Astrocyte (in vitro differentiated cells and primary cell): ENCODE measurements around the gene DDAH1. TPM values are rescaled to one million over a fixed set of nuclear protein-coding genes. Genes with fewer than 3 reads are reported as not detected.

Experiments
- DNase-seq: peaks from one replicate; pipeline ENCODE4 v3.0.0-alpha.2; 2010; ENCODE audit warnings: low read depth
- FAIRE-seq: peaks from 2 replicates; lab custom pipeline; 2011; peaks lifted over from hg19 to GRCh38; lab: Jason Lieb, UNC
- H2AFZ ChIP-seq: 2 replicates; pipeline ENCODE4 v1.6.0; 2012; ENCODE audit warnings: low read depth, low read length, inconsistent platforms
- H3K27ac ChIP-seq: 2 replicates; pipeline ENCODE4 v1.5.1; 2011; ENCODE audit warnings: low read depth, low read length, inconsistent platforms
- H3K27me3 ChIP-seq: 2 replicates; pipeline ENCODE4 v1.6.0; 2011; ENCODE audit warnings: low read length, inconsistent platforms; ENCODE audit not compliant: insufficient read depth
- H3K36me3 ChIP-seq: 2 replicates; pipeline ENCODE4 v1.5.1; 2011; ENCODE audit warnings: low read length, inconsistent platforms; ENCODE audit not compliant: insufficient read depth
- H3K4me1 ChIP-seq: 2 replicates; pipeline ENCODE4 v1.5.1; 2011; ENCODE audit warnings: low read length, inconsistent platforms; ENCODE audit not compliant: insufficient read depth
- H3K4me2 ChIP-seq: 2 replicates; pipeline ENCODE4 v1.6.0; 2012; ENCODE audit warnings: low read length, inconsistent platforms
- H3K4me3 ChIP-seq: 2 replicates; pipeline ENCODE4 v1.5.1; 2011; ENCODE audit warnings: low read depth, mild to moderate bottlenecking, low read length, inconsistent platforms; ENCODE audit not compliant: insufficient read depth
- H3K79me2 ChIP-seq: 2 replicates; pipeline ENCODE4 v1.6.0; 2012; ENCODE audit warnings: mild to moderate bottlenecking, low read length, inconsistent platforms; ENCODE audit not compliant: insufficient read depth
- H3K9ac ChIP-seq: 2 replicates; pipeline ENCODE4 v1.6.0; 2012; ENCODE audit warnings: mild to moderate bottlenecking, low read length, inconsistent platforms
- H3K9me3 ChIP-seq: 2 replicates; pipeline ENCODE4 v1.5.1; 2012; ENCODE audit warnings: low read depth, mild to moderate bottlenecking, low read length, inconsistent platforms; ENCODE audit not compliant: insufficient read depth
- H4K20me1 ChIP-seq: 2 replicates; pipeline ENCODE4 v1.6.0; 2012; ENCODE audit warnings: low read length, inconsistent platforms; ENCODE audit not compliant: insufficient read depth
- H3K27ac Mint-ChIP-seq: one replicate; pipeline ENCODE4 v1.8.0; 2021; ENCODE audit warnings: mild to moderate bottlenecking, mixed read lengths; ENCODE audit not compliant: unreplicated experiment
- H3K27me3 Mint-ChIP-seq: one replicate; pipeline ENCODE4 v1.8.0; 2021; ENCODE audit warnings: low read depth, mixed read lengths; ENCODE audit not compliant: unreplicated experiment
- H3K36me3 Mint-ChIP-seq: one replicate; pipeline ENCODE4 v1.8.0; 2021; ENCODE audit warnings: low read depth, mixed read lengths; ENCODE audit not compliant: unreplicated experiment
- H3K4me1 Mint-ChIP-seq: one replicate; pipeline ENCODE4 v1.8.0; 2021; ENCODE audit warnings: low read depth, mixed read lengths; ENCODE audit not compliant: unreplicated experiment
- H3K4me3 Mint-ChIP-seq: one replicate; pipeline ENCODE4 v1.8.0; 2021; ENCODE audit warnings: mild to moderate bottlenecking, moderate library complexity, mixed read lengths; ENCODE audit not compliant: unreplicated experiment
- H3K9me3 Mint-ChIP-seq: one replicate; pipeline ENCODE4 v1.8.0; 2021; ENCODE audit warnings: mild to moderate bottlenecking, mixed read lengths; ENCODE audit not compliant: unreplicated experiment
- EZH2 ChIP-seq: IDR thresholded peaks from 2 replicates; pipeline ENCODE4 v1.6.1; 2012; ENCODE audit warnings: mild to moderate bottlenecking, low read length, inconsistent platforms; ENCODE audit not compliant: insufficient read depth
- total RNA-seq: library from RNA; stranded (reverse); gene quantifications from 2 replicates; pipeline ENCODE4 v1.2.1, GENCODE V29; 2021
- TF ChIP-seq, protein P1 (sequence below): IDR thresholded peaks from 2 replicates; pipeline ENCODE4 v1.5.1; 2011; ENCODE audit warnings: low read depth, mild to moderate bottlenecking, inconsistent platforms, low read length, moderate library complexity; ENCODE audit not compliant: insufficient read depth

DDAH1 gene
- total RNA-seq, 1 donor from 2014 or later, result 112 TPM

GRCh38 chr1:85433096-85433495 is 31.9 kb downstream of the DDAH1 start:
- FAIRE-seq (no peak), DNase-seq (no peak)
- Histone ChIP-seq H3K27ac (no peak overlapping the region), H3K9ac (no peak overlapping the region), H3K4me2 (no peak overlapping the region), H3K4me1 (no peaks in the 10 kb centered on the region), H3K79me2 (peaks cover 70% of the 10 kb centered on the region), H3K4me3 (no peak overlapping the region), H3K27me3 (no peaks in the 10 kb centered on the region), H3K36me3 (peaks cover 8% of the 10 kb centered on the region), H4K20me1 (peaks cover 35% of the 10 kb centered on the region), H3K9me3 (no peaks in the 10 kb centered on the region), H2AFZ (no peak overlapping the region)
- TF ChIP-seq EZH2, result no peak
- TF ChIP-seq, protein P1, sequence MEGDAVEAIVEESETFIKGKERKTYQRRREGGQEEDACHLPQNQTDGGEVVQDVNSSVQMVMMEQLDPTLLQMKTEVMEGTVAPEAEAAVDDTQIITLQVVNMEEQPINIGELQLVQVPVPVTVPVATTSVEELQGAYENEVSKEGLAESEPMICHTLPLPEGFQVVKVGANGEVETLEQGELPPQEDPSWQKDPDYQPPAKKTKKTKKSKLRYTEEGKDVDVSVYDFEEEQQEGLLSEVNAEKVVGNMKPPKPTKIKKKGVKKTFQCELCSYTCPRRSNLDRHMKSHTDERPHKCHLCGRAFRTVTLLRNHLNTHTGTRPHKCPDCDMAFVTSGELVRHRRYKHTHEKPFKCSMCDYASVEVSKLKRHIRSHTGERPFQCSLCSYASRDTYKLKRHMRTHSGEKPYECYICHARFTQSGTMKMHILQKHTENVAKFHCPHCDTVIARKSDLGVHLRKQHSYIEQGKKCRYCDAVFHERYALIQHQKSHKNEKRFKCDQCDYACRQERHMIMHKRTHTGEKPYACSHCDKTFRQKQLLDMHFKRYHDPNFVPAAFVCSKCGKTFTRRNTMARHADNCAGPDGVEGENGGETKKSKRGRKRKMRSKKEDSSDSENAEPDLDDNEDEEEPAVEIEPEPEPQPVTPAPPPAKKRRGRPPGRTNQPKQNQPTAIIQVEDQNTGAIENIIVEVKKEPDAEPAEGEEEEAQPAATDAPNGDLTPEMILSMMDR, result no peak
- Mint-ChIP-seq H3K9me3 (peaks cover 3% of the 10 kb centered on the region), H3K4me1 (peaks cover 9% of the 10 kb centered on the region), H3K4me3 (no peak overlapping the region), H3K27ac (no peak overlapping the region), H3K36me3 (peaks cover 18% of the 10 kb centered on the region), H3K27me3 (no peaks in the 10 kb centered on the region)

DNA sequence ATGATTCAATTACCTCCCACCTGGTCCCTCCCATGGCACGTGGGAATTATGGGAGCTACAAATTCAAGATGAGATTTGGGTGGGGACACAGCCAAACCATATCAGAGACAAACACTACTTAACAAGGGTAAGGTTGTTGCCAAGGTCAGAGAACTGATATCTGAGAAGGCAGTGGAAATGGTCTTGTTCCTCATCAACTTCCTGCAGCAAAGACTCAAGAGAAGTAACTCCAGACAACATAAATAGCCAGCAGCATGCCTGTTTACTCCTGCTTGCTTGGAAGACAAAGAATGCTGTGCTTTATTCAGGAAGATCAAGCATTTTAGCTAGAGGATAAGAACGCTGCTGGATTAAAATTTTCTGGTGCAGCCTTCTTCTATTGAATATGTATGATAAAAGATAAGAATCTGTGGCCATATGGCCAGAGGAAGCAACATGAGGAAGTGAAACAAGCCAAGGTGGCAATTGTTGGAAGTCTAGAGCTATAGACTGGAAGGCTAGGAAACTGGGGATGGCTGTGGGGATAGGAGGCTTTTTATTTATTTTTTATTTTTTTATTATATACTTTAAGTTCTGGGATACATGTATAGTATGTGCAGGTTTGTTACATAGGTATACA is 36.4 kb downstream of the DDAH1 start:
- Mint-ChIP-seq H3K4me3 (no peak overlapping the region), H3K27me3 (no peaks in the 10 kb centered on the region), H3K36me3 (peaks cover 25% of the 10 kb centered on the region), H3K27ac (no peak overlapping the region), H3K4me1 (peaks cover 3% of the 10 kb centered on the region), H3K9me3 (peaks cover 3% of the 10 kb centered on the region)
- TF ChIP-seq, protein P1, result no peak
- TF ChIP-seq EZH2, result no peak
- FAIRE-seq, result no peak
- Histone ChIP-seq H3K4me3 (no peak overlapping the region), H3K27ac (no peak overlapping the region), H4K20me1 (peaks cover 31% of the 10 kb centered on the region), H3K27me3 (no peaks in the 10 kb centered on the region), H3K36me3 (peaks cover 8% of the 10 kb centered on the region), H3K79me2 (peaks cover 62% of the 10 kb centered on the region), H3K9ac (no peak overlapping the region), H3K4me1 (no peaks in the 10 kb centered on the region), H2AFZ (no peak overlapping the region), H3K4me2 (no peak overlapping the region), H3K9me3 (no peaks in the 10 kb centered on the region)
- no peak for DNase-seq

GRCh38 chr1:85427849-85428248 is 37.1 kb downstream of the DDAH1 start:
- FAIRE-seq, result no peak
- H3K4me2 ChIP-seq, result no peak overlapping the region
- H3K4me1 ChIP-seq, result no peaks in the 10 kb centered on the region
- Mint-ChIP-seq H3K36me3 (peaks cover 25% of the 10 kb centered on the region), H3K4me3 (no peak overlapping the region), H3K4me1 (peaks cover 3% of the 10 kb centered on the region), H3K9me3 (peaks cover 3% of the 10 kb centered on the region), H3K27me3 (no peaks in the 10 kb centered on the region), H3K27ac (no peak overlapping the region)
- peaks cover 25% of the 10 kb centered on the region for H4K20me1 ChIP-seq
- TF ChIP-seq EZH2, result no peak
- TF ChIP-seq, protein P1, result no peak
- no peaks in the 10 kb centered on the region for H3K27me3 ChIP-seq
- no peak for DNase-seq
- no peaks in the 10 kb centered on the region for H3K9me3 ChIP-seq
- no peak overlapping the region for H2AFZ ChIP-seq
- peaks cover 3% of the 10 kb centered on the region for H3K36me3 ChIP-seq
- H3K4me3 ChIP-seq, result no peak overlapping the region
- peaks cover 55% of the 10 kb centered on the region for H3K79me2 ChIP-seq
- H3K9ac ChIP-seq, result no peak overlapping the region
- H3K27ac ChIP-seq, result no peak overlapping the region
